NCI-H460 (cell line): ENCODE results near the gene KCNMA1. TPM values are rescaled to one million over a fixed set of nuclear protein-coding genes. Genes with fewer than 3 reads are reported as not detected.

ENCODE experiments used
- DNase-seq: peaks from one replicate; pipeline ENCODE4 v3.0.0-alpha.2; 2016; ENCODE audit warnings: low read depth; ENCODE audit errors: extremely low read depth
- total RNA-seq: library from RNA; depleted of rRNA; stranded (reverse); fragments of >200 nt; shearing (Covaris generic); gene quantifications from 2 replicates; pipeline ENCODE4 v1.2.3, GENCODE V29; 2014

Gene KCNMA1
- total RNA-seq, 1 experiment from 2014 or later = 0.54 TPM

DNA sequence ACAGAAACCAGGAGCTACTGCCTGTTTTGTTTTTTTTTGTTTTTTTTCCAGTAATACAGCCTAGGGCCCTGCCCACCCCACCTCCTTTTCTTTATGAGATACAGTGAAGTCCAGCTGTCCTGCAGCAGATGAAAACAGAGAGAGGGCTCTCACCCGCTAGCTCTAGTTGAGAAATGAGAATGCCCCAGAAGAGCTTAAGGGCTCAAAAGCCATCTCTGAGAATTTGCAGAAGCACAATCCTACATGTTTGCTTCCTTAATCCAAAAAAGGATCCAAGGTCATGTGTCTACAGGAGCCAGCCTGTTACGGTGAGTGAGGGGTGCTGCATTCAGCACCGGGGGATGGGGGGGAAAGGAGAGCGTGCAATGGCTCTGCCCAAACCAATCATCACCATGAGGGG is 122.7 kb downstream of the KCNMA1 start:
- DNase-seq = no peak

DNA sequence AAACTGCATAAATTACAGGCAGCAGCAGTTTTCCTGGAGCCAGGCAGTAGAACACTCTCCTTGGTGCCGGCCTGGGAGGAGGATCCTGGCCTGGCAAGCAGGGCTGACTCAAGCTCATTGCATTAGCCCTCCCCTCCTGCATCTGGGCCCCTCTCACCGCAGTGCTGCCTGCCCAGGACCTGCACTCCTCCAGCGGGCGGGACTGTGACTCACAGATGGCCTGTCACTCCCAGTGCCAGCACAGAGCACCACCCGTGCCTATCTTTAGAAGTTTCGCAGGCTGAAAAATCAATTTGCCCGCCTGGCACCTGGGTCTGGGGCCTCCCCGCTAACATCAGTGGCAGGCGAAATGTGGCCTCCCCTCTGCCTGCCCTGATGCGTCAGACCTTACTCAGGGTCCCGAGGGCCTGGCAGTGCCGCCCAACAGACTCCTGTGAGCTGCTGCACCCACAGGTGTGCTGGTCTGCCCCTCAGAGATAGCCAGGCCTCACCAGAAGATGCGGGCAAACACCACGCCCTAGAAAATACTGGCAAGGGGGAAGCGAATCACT is 123.8 kb downstream of the KCNMA1 start:
- DNase-seq = no peak

DNA sequence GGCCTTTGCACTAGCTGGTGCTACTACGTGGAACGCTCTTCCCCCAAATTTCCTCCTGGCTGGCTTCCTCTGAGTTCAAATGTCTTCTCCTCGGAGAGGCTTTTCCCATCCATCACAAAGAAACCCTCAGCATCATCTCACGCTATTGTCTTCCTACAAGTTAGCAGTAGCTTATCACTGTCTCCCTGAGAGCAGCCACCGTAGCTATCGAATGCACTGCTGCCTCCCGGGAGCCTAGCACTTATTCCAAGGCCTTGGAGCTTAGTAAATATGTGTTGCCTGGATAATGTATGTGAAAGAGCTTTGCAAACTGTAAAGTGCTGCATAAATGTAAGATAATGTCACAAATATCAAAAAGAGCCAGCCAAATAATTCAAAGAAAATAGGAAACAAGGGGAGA is 124.4 kb downstream of the KCNMA1 start:
- no peak for DNase-seq

DNA sequence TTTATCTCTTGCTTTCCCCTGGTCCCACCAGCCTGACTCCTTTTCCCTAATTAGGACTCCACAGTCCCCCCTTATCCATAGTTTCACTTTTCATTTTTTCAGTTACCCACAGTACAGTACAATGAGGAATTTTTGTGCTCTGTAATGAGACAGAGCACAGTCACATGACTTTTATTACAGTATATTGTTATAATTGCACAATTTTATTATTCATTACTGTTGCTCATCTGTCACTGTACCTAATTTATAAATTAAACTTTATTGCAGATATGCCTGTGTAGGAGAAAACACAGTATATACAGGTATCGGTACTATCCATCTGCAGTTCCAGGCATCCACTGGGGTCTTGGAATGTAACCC is 125.4 kb downstream of the KCNMA1 start:
- DNase-seq = no peak

- DNase-seq = no peak
Measured at GRCh38 chr10:77511498-77512218, 126.0 kb downstream of the KCNMA1 start.

DNA sequence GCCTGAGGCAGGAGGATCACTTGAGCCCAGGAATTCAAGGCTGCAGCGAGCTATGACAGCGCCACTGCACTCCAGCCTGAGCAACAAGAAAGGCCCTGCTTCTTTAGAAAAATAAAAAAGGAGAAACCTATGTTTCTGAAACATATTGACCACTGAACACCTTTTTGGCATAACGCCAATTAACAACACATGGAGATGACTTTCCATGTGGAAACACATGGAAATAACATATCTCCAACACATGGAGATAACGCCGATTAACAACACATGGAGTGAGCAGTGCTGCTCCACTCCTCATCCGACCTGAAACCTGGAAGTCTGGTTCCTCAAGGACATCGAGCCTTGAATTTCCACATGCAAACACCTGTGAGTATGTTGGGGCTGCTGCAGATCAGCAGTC is 126.9 kb downstream of the KCNMA1 start:
- no peak for DNase-seq

DNA sequence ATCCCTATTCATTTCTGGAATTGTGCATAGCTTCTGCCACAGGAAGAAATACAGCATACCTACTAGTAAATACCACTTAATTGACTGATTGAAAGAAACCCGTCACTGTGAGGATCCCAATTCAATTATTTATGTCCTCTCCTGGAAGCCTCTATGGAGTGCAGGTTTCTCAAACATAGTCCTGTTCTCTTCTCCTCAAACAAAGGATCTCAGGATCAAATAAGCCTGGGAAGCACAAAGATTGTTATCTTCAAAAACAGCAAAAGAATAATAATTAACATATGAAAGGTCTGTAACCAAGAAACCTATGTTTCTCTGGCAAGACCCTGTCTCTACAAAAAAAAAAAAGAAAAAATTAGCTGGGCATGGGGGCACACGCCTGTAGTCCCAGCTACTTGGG is 127.3 kb downstream of the KCNMA1 start:
- DNase-seq = no peak

GRCh38 chr10:77509391-77509790 is 128.2 kb downstream of the KCNMA1 start:
- DNase-seq = no peak

GRCh38 chr10:77507291-77507880 is 130.2 kb downstream of the KCNMA1 start:
- no peak for DNase-seq

DNA sequence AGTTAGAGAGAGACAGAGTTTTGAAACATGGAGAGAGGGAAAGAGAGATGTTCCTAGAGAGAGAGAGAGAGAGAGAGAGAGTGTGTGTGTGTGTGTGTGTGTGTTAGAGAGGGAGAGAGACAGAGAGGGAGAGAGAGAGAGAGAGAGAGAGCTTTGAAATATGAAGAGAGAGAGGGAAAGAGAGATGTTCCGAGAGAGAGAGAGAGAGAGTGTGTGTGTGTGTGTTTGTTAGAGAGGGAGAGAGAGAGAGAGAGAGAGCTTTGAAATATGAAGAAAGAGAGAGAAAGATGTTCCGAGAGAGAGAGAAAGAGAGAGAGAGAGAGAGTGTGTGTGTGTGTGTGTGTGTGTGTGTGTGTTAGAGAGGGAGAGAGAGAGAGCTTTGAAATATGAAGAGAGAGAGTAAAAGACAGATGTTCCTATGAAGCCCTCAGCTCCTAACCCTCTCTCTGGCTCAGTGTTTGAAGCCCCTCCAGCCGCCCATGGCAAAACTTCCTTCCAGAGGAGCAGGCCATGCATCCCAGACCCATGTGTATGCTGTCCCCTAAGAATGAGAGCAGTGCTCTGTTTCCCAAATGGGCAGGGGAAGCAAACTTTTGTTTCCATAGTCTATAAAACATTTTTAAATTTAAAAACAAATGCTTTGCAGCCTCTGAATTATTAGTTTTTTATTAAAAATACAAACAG is 130.9 kb downstream of the KCNMA1 start:
- no peak for DNase-seq

GRCh38 chr10:77505431-77506334 is 131.9 kb downstream of the KCNMA1 start:
- DNase-seq = no peak

DNA sequence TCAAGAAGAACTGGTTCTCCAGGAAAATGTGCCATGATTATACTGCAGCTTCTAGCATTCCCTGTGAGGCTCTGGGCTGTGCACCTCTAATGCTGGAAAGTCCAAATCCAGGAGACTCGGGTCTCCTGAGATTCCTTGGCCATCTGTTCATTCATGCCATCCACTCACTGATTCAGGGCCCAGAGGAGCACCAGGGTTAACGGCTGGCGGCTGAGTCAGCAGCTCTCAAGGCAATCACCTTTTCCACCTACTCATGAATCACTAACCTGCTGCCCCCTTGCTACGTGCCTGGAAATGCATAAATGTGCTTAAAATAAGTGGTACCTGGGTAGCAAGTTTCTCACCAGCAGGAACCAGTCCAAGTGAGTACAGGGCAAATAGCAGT is 132.7 kb downstream of the KCNMA1 start:
- DNase-seq = no peak

DNA sequence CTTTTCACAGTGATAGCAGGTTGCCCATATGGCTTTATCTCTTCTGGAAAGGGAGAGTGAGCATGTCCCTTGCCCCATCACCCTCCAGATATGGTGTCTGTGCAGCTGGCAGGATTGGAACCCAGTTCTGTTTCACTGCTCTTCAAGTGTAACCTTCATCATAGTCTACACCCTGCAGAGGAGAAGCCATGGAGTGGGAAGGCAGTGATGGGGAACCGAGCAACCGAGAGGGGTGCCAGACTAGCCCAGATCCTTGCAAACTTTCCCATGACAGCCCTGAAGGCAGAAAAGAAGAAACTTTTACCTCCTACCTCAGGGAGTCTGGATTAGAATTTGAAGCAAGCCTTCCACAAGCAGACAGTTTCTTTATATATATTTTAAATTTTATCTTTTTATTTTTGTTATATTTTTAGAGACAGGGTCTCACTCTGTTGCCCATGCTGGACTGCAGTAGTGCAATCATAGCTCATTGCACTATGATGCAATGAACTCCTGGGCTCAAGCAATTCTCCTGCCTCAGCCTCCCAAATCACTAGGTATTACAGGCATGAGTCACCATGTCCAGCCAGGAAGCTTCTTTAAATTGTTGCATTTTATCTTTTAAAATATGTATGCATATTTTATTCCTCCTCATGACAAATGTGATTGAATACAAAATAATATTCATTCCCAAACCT is 133.3 kb downstream of the KCNMA1 start:
- DNase-seq = peak; percentile 5

DNA sequence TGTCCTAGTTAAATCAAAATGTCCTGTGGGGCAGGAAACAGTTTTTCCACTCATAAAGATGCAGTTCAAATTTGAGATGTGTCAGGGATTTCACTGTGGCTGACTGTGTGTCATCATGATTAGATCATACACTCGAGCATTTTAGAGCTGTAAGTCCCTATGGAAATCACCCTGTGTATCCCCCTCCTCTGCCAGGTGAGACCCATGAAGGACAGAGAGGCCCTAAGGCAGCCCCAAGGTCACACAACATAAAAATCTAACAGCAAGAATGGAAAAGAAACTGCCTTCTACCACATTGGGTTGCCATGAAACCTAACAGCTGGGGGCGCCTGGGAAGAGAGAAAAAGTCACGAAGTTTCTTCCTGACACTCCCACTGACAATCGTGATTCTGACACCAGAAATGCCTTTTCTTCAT is 135.8 kb downstream of the KCNMA1 start:
- no peak for DNase-seq

DNA sequence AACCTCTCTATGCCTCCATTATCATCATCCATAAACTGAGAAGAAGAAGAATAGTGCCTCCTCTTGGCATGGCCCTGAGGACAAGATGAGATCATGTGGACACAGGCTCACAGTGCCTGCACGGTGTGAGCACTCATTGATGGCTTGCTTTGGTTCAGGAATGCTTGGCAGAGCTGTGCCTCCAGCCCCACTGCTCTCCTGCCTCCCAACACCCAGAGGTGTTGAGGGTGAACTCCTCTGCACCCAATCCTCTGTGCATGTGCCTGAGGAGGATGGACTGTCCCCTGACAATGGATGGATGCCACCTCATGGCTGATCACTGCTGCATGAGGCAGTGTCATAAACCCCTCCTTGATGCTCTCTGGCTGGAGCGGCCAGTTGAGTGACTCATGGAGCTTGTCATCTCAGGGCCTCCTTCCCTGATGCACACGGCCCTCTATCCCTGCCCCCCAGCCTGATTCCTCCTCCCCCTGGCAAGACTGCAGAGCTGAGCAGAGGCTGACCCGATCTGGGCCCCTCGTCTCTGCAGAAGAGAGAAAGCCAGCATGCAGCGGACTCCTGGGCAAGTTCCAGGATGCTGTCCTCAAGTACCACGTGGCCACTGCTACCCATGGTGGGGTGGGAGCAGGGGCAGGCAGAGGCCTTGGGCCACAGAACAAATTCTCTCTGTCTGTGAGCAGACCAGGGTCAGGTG is 136.3 kb downstream of the KCNMA1 start:
- DNase-seq = no peak

DNA sequence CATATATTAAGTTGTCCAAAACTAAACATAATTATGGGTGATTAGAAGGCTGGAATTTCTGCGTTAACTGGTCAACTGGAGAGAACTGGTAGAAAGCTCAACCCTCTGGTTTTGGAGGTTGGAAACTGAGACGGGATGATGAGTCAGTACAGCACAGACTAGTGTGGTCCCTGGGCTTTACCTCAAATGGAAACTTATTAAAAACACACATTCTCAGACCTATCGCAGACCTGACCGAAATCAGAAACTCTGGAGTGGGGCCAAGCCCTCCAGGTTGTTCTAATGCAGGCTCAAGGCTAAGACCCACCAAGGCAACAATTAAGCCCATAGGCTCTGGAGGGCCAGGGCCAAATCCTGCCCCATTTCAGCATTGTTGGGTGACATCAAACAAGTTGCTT is 136.9 kb downstream of the KCNMA1 start:
- DNase-seq = no peak

GRCh38 chr10:77498829-77499228 is 138.8 kb downstream of the KCNMA1 start:
- no peak for DNase-seq

DNA sequence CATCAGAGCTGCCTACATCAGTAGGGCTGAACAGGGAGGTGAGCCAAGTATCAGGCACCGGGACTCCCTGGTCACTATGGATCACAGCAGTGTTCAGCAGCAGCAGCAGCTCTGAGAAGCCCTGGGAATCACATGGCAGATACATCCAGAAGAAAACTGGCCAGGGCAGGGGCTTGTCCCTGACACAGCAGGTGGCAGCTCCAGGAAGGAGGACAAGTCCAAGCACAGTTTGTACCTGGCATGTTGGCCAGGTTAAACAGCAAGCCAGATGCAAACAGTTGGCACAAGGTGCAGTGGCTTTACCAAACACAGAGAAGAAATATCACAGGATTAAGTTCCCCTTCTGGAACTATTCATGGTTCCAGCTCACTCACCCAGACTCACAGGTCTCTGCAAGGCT is 139.4 kb downstream of the KCNMA1 start:
- DNase-seq = no peak

DNA sequence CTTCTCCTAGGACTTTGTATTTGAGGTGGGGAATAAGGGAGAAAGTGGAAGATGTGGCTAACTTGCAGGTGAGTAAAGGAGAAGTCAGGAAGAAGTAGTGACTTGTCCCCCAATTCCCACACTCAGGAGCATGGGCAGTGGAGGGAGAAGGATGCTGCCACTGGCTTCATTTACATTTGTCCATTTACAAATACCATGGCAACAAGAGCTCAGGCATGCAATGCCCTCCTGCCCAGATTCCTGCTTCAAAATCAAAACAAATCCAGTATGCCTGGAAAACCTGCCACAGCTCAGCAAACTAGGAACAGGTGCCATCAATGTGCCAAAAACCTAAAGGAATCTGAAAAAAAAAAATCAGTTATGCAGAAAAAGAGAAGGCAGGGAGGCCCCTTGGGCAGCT is 139.9 kb downstream of the KCNMA1 start:
- no peak for DNase-seq

DNA sequence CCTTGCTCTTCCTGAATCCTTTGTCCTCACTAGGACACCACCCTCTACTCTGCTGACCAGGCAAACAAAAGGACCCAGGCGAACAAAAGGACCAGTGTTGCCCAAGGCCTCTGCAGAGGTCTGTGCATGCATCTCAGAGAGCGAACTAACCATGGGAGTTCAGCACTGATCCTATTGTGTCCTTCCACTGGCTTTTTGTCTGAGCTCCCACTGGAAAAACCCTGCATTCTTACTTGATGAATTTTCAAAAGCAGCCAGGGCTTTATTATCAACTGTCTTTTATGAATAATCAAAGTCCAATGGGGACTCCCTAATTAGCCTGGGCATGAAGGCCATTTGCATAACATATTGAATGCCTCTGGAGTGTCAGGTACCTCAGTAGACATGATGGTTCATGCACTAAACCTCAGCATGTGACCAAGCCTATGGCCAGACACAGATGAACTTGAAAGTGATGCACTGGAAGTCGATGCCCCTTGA is 140.6 kb downstream of the KCNMA1 start:
- DNase-seq = no peak
